Stimulated activated CD8-positive, alpha-beta memory T cell treated with anti-CD3 and anti-CD28 coated beads, Interleukin-15, amount 100 ng/mL, for 1 hour (primary cell): ENCODE data around the gene FAM210A.

Experiments used
- DNase-seq: peaks from one replicate; pipeline ENCODE4 v3.0.0-alpha.2; 2020; ENCODE audit warnings: low read depth

FAM210A gene

GRCh38 chr18:13621886-13622619, 104.3 kb downstream of the FAM210A start:
- no peak for DNase-seq

GRCh38 chr18:13621446-13621849, 104.9 kb downstream of the FAM210A start:
- DNase-seq: no peak

GRCh38 chr18:13620818-13621445, 105.4 kb downstream of the FAM210A start:
- DNase-seq: no peak

GRCh38 chr18:13620206-13620672, 106.1 kb downstream of the FAM210A start:
- DNase-seq: no peak

- no peak for DNase-seq
These were observed 106.7 kb downstream of the FAM210A start for GRCh38 chr18:13619505-13620205.

GRCh38 chr18:13618760-13619438, 107.5 kb downstream of the FAM210A start:
- no peak for DNase-seq

- no peak for DNase-seq
These were observed 108.4 kb downstream of the FAM210A start for GRCh38 chr18:13617826-13618515.

GRCh38 chr18:13616525-13617035, 109.8 kb downstream of the FAM210A start:
- no peak for DNase-seq

GRCh38 chr18:13616041-13616440, 110.3 kb downstream of the FAM210A start:
- DNase-seq: no peak

- no peak for DNase-seq
These were observed 110.9 kb downstream of the FAM210A start for GRCh38 chr18:13615432-13615861.

- DNase-seq: no peak
These were observed 111.6 kb downstream of the FAM210A start for GRCh38 chr18:13614641-13615288.

GRCh38 chr18:13613591-13614501, 112.5 kb downstream of the FAM210A start:
- no peak for DNase-seq
